NCI-H345 treated with DMSO at 0.1 percent for 48 hours (cell line): ENCODE data around the gene BPIFB2.
"Not testable (repeated sequence)": the region's sequence is repeated elsewhere in the genome, so short reads cannot be mapped to it uniquely, and the experiment has no call there.

Source experiments
- DNase-seq: peaks from one replicate; lab custom pipeline; 2025; ENCODE audit not compliant: unreplicated experiment; lab: John Stamatoyannopoulos, UW

BPIFB2 gene

GRCh38 chr20:33007376-33008335 is at the start of gene BPIFB2:
TSS of gene BPIFB2 (plus strand) at chr20:33007704. CDS start at chr20:33008575, 871 bp downstream.
- DNase-seq = no peak

GRCh38 chr20:32958574-32958973 is 48.9 kb upstream of the BPIFB2 start:
- no peak for DNase-seq

GRCh38 chr20:32959351-32960221 is 47.9 kb upstream of the BPIFB2 start:
- no peak for DNase-seq

GRCh38 chr20:32960222-32960518 is 47.3 kb upstream of the BPIFB2 start:
- DNase-seq = no peak

- no peak for DNase-seq
These were observed 46.4 kb upstream of the BPIFB2 start for GRCh38 chr20:32960849-32961731.

GRCh38 chr20:32962053-32962452 is 45.5 kb upstream of the BPIFB2 start:
- no peak for DNase-seq

GRCh38 chr20:32962646-32963045 is 44.9 kb upstream of the BPIFB2 start:
- not testable (repeated sequence) for DNase-seq

GRCh38 chr20:32963176-32963575 is 44.3 kb upstream of the BPIFB2 start:
- DNase-seq = no peak

- DNase-seq = no peak
These were observed 42.9 kb upstream of the BPIFB2 start for GRCh38 chr20:32964575-32964974.

- no peak for DNase-seq
These were observed 42.4 kb upstream of the BPIFB2 start for GRCh38 chr20:32965115-32965514.

GRCh38 chr20:32965581-32966373 is 41.7 kb upstream of the BPIFB2 start:
- no peak for DNase-seq

- DNase-seq = no peak
These were observed 41.1 kb upstream of the BPIFB2 start for GRCh38 chr20:32966382-32966781.

GRCh38 chr20:32966881-32967781 is 40.4 kb upstream of the BPIFB2 start:
- no peak for DNase-seq

- DNase-seq = no peak
These were observed 39.5 kb upstream of the BPIFB2 start for GRCh38 chr20:32967961-32968457.

GRCh38 chr20:32968478-32969241 is 38.8 kb upstream of the BPIFB2 start:
- DNase-seq = no peak

GRCh38 chr20:32969356-32970114 is 38.0 kb upstream of the BPIFB2 start:
- DNase-seq = no peak
